Endothelial cell of umbilical vein (primary cell): ENCODE results near the gene BCAS3.

Experiments used
- EZH2 ChIP-seq: IDR thresholded peaks from 2 replicates; pipeline ENCODE4 v1.6.1; 2012; ENCODE audit warnings: borderline replicate concordance, low read depth, mild to moderate bottlenecking, moderate library complexity, low read length, inconsistent platforms; ENCODE audit not compliant: severe bottlenecking
- POLR2AphosphoS5 ChIP-seq: IDR thresholded peaks from 2 replicates; pipeline ENCODE4 v1.6.1; 2012; ENCODE audit warnings: low read depth, mild to moderate bottlenecking, control low read depth, low read length, moderate library complexity; ENCODE audit not compliant: insufficient read depth
- TF ChIP-seq, protein P1 (sequence below): IDR thresholded peaks from 2 replicates; pipeline ENCODE4 v1.6.1; 2011; ENCODE audit not compliant: insufficient read depth, insufficient read length
- TF ChIP-seq, protein P2 (sequence below), 2 donors: IDR thresholded peaks; 1 replicate in 1 of 2; 2 replicates in 1 of 2; pipeline ENCODE4 v1.5.1; 2011; ENCODE audit warnings: low read length in 2 of 2, mild to moderate bottlenecking in 2 of 2, moderate library complexity in 2 of 2, control low read depth in 1 of 2, inconsistent platforms in 1 of 2, low read depth in 1 of 2; ENCODE audit not compliant: insufficient read depth in 1 of 2; ENCODE audit errors: extremely low read depth in 1 of 2

DNA sequence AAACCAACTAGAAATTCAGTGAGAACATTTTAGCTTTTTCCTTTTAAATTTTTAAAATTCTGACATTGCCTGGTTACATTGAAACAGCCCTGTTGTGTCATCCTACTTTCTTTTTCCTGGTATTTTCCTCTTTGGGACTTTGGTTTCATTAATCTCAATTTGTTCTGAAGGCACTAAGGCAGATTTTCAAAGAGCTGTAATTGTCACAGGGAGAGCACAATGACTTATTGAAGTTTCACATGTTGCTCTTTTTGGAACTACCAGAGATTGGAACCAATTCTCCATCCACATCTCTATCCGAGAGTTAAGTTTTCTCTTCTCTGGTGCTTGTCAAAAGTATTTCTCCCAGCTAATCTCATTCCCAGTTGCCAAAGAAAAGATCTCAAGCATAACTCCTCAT, 577.3 kb downstream of the BCAS3 start:
- TF ChIP-seq, protein P1, sequence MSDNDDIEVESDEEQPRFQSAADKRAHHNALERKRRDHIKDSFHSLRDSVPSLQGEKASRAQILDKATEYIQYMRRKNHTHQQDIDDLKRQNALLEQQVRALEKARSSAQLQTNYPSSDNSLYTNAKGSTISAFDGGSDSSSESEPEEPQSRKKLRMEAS = no peak
- TF ChIP-seq EZH2 (no peak), POLR2AphosphoS5 (no peak)
- TF ChIP-seq, protein P2, sequence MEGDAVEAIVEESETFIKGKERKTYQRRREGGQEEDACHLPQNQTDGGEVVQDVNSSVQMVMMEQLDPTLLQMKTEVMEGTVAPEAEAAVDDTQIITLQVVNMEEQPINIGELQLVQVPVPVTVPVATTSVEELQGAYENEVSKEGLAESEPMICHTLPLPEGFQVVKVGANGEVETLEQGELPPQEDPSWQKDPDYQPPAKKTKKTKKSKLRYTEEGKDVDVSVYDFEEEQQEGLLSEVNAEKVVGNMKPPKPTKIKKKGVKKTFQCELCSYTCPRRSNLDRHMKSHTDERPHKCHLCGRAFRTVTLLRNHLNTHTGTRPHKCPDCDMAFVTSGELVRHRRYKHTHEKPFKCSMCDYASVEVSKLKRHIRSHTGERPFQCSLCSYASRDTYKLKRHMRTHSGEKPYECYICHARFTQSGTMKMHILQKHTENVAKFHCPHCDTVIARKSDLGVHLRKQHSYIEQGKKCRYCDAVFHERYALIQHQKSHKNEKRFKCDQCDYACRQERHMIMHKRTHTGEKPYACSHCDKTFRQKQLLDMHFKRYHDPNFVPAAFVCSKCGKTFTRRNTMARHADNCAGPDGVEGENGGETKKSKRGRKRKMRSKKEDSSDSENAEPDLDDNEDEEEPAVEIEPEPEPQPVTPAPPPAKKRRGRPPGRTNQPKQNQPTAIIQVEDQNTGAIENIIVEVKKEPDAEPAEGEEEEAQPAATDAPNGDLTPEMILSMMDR (IDR thresholded peaks at IDR 0.05; ENCODE audit: extremely low read depth in 1 of 2, insufficient read depth in 1 of 2, low read depth in 1 of 2, low read length in 2 of 2) = no peak
